K562 (cell line): Measurements from ENCODE around the gene LPIN1. TPM values are rescaled to one million over a fixed set of nuclear protein-coding genes. Genes with fewer than 3 reads are reported as not detected.

Source experiments
- BCL6 ChIP-seq: fragments of 250-450 bp; sonication (Bioruptor Pico); IDR thresholded peaks from 2 replicates; pipeline ENCODE4 v1.4.0; 2020
- DPF2 ChIP-seq: fragments of 450-650 bp; IDR thresholded peaks from 2 replicates; pipeline ENCODE4 v1.6.1; 2016
- GTF2F1 ChIP-seq: IDR thresholded peaks from 2 replicates; pipeline ENCODE4 v1.6.1; 2011; ENCODE audit warnings: low read depth, low read length, improper control_type of control experiment
- HEY1 ChIP-seq: fragments of 250-450 bp; sonication (Bioruptor Pico); IDR thresholded peaks from 2 replicates; pipeline ENCODE4 v1.5.0; 2020; ENCODE audit warnings: mild to moderate bottlenecking, moderate library complexity, borderline replicate concordance
- NBN ChIP-seq: fragments of 450-650 bp; IDR thresholded peaks from 2 replicates; pipeline ENCODE4 v1.6.1; 2016; ENCODE audit warnings: low read depth, mild to moderate bottlenecking
- ZNF263 ChIP-seq: sonication (generic); formaldehyde crosslinking; IDR thresholded peaks from 2 replicates; pipeline ENCODE4 v1.8.0; 2022; ENCODE audit warnings: mild to moderate bottlenecking, missing genetic modification reagents, borderline replicate concordance
- ZNF589 ChIP-seq: fragments of 200-800 bp; sonication (Bioruptor generic); IDR thresholded peaks from 2 replicates; pipeline ENCODE4 v1.6.1; 2016; ENCODE audit warnings: low read depth, missing genetic modification characterization, missing compliant biosample characterization
- polyA plus RNA-seq, 8 experiments: library from polyadenylated mRNA; depleted of rRNA in 4 of 8; stranded (reverse) in 5 of 8; unstranded in 3 of 8; fragments of >200 nt; fragmentation: Nextera tagmentation in 2 of 8; fragmentation: Illumina TruSeq in 1 of 8; extraction: Ambion mirVana in 2 of 8; extraction: Trizol in 1 of 8; gene quantifications; 2 replicates each; pipeline versions ENCODE4 v1.2.1 to v1.2.3, GENCODE V29; 2011 to 2014; ENCODE audit warnings: inconsistent platforms in 1 of 8, missing spikeins in 1 of 8
- total RNA-seq, 7 experiments: library from RNA; depleted of rRNA in 6 of 7; stranded (reverse); fragments of >200 nt in 6 of 7; fragmentation: Illumina TruSeq in 2 of 7; extraction: Trizol in 2 of 7; gene quantifications; 2 replicates each; pipeline versions ENCODE4 v1.2.1 to v1.2.3, GENCODE V29; 2011 to 2021; ENCODE audit warnings: low replicate concordance in 1 of 7
- TF ChIP-seq, protein P1 (sequence below): fragments of 250-450 bp; sonication (Bioruptor Pico); IDR thresholded peaks from 2 replicates; pipeline ENCODE4 v1.4.0; 2020
- TF ChIP-seq, protein P2 (sequence below): sonication (generic); formaldehyde crosslinking; IDR thresholded peaks from 2 replicates; pipeline ENCODE4 v1.8.0; 2022; ENCODE audit warnings: mild to moderate bottlenecking, missing genetic modification reagents
- TF ChIP-seq, protein P3 (sequence below): sonication (generic); formaldehyde crosslinking; IDR thresholded peaks from 2 replicates; pipeline ENCODE4 v1.8.0; 2022; ENCODE audit warnings: missing genetic modification reagents, mild to moderate bottlenecking, moderate library complexity, borderline replicate concordance

Gene LPIN1
- total and polyA plus RNA-seq, 9 of the 15 experiments (the other 6 are each of a cell fraction or from before 2014, with no cell fraction given): 9.2 to 84.0 (median 27.8) TPM

DNA sequence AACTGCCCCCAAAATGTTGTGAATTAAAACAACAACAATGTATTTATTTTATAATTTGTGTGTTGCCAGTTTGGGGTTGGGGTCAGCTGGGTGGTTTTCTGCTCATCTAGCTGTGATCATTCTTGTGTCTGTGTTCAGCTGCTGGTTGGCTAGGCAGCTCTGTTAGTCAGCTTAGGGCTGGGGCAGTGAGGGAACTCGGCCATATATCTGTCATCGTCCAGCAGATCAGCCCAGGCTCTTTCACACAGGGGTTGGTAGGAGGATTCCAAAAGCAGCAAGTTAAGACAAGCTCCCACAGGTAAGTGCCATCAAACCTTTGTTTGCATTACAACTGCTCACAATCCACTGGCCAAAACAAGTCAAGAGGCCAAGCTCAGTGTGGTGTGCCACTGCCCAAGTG is 121.5 kb downstream of the LPIN1 start (continued):
- TF ChIP-seq HEY1 (no peak), DPF2 (no peak; the same call in none of the 2 replicates), ZNF263 (CRISPR knock-in tag) (no peak), GTF2F1 (no peak), NBN (0 out of 2 replicates have a peak, but pooled peaks have one; percentile 43), ZNF589 (CRISPR knock-in tag) (no peak), BCL6 (no peak)
- TF ChIP-seq, protein P1, sequence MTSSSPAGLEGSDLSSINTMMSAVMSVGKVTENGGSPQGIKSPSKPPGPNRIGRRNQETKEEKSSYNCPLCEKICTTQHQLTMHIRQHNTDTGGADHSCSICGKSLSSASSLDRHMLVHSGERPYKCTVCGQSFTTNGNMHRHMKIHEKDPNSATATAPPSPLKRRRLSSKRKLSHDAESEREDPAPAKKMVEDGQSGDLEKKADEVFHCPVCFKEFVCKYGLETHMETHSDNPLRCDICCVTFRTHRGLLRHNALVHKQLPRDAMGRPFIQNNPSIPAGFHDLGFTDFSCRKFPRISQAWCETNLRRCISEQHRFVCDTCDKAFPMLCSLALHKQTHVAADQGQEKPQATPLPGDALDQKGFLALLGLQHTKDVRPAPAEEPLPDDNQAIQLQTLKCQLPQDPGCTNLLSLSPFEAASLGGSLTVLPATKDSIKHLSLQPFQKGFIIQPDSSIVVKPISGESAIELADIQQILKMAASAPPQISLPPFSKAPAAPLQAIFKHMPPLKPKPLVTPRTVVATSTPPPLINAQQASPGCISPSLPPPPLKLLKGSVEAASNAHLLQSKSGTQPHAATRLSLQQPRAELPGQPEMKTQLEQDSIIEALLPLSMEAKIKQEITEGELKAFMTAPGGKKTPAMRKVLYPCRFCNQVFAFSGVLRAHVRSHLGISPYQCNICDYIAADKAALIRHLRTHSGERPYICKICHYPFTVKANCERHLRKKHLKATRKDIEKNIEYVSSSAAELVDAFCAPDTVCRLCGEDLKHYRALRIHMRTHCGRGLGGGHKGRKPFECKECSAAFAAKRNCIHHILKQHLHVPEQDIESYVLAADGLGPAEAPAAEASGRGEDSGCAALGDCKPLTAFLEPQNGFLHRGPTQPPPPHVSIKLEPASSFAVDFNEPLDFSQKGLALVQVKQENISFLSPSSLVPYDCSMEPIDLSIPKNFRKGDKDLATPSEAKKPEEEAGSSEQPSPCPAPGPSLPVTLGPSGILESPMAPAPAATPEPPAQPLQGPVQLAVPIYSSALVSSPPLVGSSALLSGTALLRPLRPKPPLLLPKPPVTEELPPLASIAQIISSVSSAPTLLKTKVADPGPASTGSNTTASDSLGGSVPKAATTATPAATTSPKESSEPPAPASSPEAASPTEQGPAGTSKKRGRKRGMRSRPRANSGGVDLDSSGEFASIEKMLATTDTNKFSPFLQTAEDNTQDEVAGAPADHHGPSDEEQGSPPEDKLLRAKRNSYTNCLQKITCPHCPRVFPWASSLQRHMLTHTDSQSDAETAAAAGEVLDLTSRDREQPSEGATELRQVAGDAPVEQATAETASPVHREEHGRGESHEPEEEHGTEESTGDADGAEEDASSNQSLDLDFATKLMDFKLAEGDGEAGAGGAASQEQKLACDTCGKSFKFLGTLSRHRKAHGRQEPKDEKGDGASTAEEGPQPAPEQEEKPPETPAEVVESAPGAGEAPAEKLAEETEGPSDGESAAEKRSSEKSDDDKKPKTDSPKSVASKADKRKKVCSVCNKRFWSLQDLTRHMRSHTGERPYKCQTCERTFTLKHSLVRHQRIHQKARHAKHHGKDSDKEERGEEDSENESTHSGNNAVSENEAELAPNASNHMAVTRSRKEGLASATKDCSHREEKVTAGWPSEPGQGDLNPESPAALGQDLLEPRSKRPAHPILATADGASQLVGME (CRISPR knock-in tag): no peak
- TF ChIP-seq, protein P2, sequence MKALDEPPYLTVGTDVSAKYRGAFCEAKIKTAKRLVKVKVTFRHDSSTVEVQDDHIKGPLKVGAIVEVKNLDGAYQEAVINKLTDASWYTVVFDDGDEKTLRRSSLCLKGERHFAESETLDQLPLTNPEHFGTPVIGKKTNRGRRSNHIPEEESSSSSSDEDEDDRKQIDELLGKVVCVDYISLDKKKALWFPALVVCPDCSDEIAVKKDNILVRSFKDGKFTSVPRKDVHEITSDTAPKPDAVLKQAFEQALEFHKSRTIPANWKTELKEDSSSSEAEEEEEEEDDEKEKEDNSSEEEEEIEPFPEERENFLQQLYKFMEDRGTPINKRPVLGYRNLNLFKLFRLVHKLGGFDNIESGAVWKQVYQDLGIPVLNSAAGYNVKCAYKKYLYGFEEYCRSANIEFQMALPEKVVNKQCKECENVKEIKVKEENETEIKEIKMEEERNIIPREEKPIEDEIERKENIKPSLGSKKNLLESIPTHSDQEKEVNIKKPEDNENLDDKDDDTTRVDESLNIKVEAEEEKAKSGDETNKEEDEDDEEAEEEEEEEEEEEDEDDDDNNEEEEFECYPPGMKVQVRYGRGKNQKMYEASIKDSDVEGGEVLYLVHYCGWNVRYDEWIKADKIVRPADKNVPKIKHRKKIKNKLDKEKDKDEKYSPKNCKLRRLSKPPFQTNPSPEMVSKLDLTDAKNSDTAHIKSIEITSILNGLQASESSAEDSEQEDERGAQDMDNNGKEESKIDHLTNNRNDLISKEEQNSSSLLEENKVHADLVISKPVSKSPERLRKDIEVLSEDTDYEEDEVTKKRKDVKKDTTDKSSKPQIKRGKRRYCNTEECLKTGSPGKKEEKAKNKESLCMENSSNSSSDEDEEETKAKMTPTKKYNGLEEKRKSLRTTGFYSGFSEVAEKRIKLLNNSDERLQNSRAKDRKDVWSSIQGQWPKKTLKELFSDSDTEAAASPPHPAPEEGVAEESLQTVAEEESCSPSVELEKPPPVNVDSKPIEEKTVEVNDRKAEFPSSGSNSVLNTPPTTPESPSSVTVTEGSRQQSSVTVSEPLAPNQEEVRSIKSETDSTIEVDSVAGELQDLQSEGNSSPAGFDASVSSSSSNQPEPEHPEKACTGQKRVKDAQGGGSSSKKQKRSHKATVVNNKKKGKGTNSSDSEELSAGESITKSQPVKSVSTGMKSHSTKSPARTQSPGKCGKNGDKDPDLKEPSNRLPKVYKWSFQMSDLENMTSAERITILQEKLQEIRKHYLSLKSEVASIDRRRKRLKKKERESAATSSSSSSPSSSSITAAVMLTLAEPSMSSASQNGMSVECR: no peak
- TF ChIP-seq, protein P3, sequence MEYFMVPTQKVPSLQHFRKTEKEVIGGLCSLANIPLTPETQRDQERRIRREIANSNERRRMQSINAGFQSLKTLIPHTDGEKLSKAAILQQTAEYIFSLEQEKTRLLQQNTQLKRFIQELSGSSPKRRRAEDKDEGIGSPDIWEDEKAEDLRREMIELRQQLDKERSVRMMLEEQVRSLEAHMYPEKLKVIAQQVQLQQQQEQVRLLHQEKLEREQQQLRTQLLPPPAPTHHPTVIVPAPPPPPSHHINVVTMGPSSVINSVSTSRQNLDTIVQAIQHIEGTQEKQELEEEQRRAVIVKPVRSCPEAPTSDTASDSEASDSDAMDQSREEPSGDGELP (CRISPR knock-in tag): peak; percentile 73
